ENCODE results near the gene IFT81. TPM values are rescaled to one million over a fixed set of nuclear protein-coding genes. Genes with fewer than 3 reads are reported as not detected.
"Not testable (repeated sequence)": the region's sequence is repeated elsewhere in the genome, so short reads cannot be mapped to it uniquely, and the experiment has no call there.

Gene IFT81
- total and polyA plus RNA-seq, 5 donors from 2014 or later: 0.10 to 0.91 (median 0.14) TPM; not detected in 1

GRCh38 chr12:110109837-110110535 lies 14.2 kb upstream of the IFT81 start:
- Mint-ChIP-seq H3K4me3 (no peak overlapping the region), H3K4me1 (peaks cover 0 to 3% (median 0%) of the 10 kb centered on the region in 4 donors), H3K27me3 (peaks cover 10% of the 10 kb centered on the region), H3K36me3 (no peaks in the 10 kb centered on the region), H3K9me3 (peaks cover 0 to 3% (median 0%) of the 10 kb centered on the region in 7 donors), H3K27ac (no peak overlapping the region)
- Histone ChIP-seq H3K27me3 (ENCODE audit: control insufficient read depth, insufficient read depth, low read length) (peaks cover 5% of the 10 kb centered on the region), H3K36me3 (ENCODE audit: control insufficient read depth, insufficient read depth, low read length) (no peaks in the 10 kb centered on the region), H3K4me3 (ENCODE audit: low read depth, low read length) (no peak overlapping the region), H3K9me3 (ENCODE audit: control insufficient read depth in 2 of 2, low read length in 2 of 2) (no peaks in the 10 kb centered on the region), H3K4me1 (ENCODE audit: control insufficient read depth, insufficient read depth, low read length, poor library complexity, severe bottlenecking) (no peaks in the 10 kb centered on the region), H3K27ac (ENCODE audit: insufficient read depth, low read length, poor library complexity, severe bottlenecking) (no peak overlapping the region)
- DNase-seq (no peak), ATAC-seq (ENCODE audit: low read depth in 2 of 2) (no peak)

GRCh38 chr12:110111476-110112334 lies 12.5 kb upstream of the IFT81 start:
- Mint-ChIP-seq H3K4me1 (peaks cover 0 to 3% (median 0%) of the 10 kb centered on the region in 4 donors), H3K27me3 (peaks cover 15% of the 10 kb centered on the region), H3K4me3 (no peak overlapping the region), H3K27ac (no peak overlapping the region), H3K9me3 (peaks cover 0 to 3% (median 0%) of the 10 kb centered on the region in 7 donors), H3K36me3 (no peaks in the 10 kb centered on the region)
- no peak for DNase-seq
- Histone ChIP-seq H3K4me3 (ENCODE audit: low read depth, low read length) (no peak overlapping the region), H3K4me1 (ENCODE audit: control insufficient read depth, insufficient read depth, low read length, poor library complexity, severe bottlenecking) (no peaks in the 10 kb centered on the region), H3K27me3 (ENCODE audit: control insufficient read depth, insufficient read depth, low read length) (peaks cover 5% of the 10 kb centered on the region), H3K36me3 (ENCODE audit: control insufficient read depth, insufficient read depth, low read length) (no peaks in the 10 kb centered on the region), H3K9me3 (ENCODE audit: control insufficient read depth in 2 of 2, low read length in 2 of 2) (no peaks in the 10 kb centered on the region), H3K27ac (ENCODE audit: insufficient read depth, low read length, poor library complexity, severe bottlenecking) (no peak overlapping the region)
- ATAC-seq (ENCODE audit: low read depth in 2 of 2): no peak

- Mint-ChIP-seq H3K27ac (no peak overlapping the region), H3K4me1 (peaks cover 0 to 3% (median 0%) of the 10 kb centered on the region in 4 donors)
- no peaks in the 10 kb centered on the region for H3K9me3 ChIP-seq (ENCODE audit: control insufficient read depth in 2 of 2, low read length in 2 of 2)
These were observed 11.9 kb upstream of the IFT81 start for GRCh38 chr12:110112335-110112660.

DNA sequence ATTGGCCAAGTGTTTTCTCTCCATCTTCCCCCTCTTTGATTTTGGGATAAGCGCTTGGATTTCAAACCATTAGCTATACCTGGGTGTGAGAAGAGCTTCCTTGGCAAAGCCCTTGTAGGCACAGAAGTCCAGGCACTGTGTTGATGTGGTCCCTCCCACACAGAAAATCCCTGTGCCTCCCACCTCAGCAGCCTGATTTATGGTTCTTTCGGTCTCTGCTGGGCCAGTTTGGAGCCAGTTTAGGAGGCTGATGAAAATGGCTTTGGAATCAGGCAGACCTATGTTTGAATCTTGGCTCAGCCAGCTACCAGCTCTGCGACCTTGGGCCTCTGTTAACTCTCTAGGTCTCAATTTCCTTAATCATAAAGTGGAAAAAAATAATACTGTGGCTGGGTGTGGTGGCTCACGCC lies 9.6 kb upstream of the IFT81 start:
- H3K4me1 Mint-ChIP-seq: peaks cover 0 to 3% (median 0%) of the 10 kb centered on the region in 4 donors
- no peak overlapping the region for H3K4me3 ChIP-seq (ENCODE audit: low read depth, low read length)
- H3K27ac ChIP-seq (ENCODE audit: insufficient read depth, low read length, poor library complexity, severe bottlenecking): no peak overlapping the region

More at GRCh38 chr12:110112335-110112660, 11.9 kb upstream of the IFT81 start:
- H3K4me1 ChIP-seq (ENCODE audit: control insufficient read depth, insufficient read depth, low read length, poor library complexity, severe bottlenecking): no peaks in the 10 kb centered on the region
- peaks cover 5% of the 10 kb centered on the region for H3K27me3 ChIP-seq (ENCODE audit: control insufficient read depth, insufficient read depth, low read length)
- no peak for ATAC-seq (ENCODE audit: low read depth in 2 of 2)
- no peaks in the 10 kb centered on the region for H3K36me3 ChIP-seq (ENCODE audit: control insufficient read depth, insufficient read depth, low read length)
- no peak overlapping the region for H3K4me3 Mint-ChIP-seq
- DNase-seq: no peak
- no peaks in the 10 kb centered on the region for H3K36me3 Mint-ChIP-seq
- peaks cover 0 to 3% (median 0%) of the 10 kb centered on the region in 7 donors for H3K9me3 Mint-ChIP-seq
- H3K4me3 ChIP-seq (ENCODE audit: low read depth, low read length): no peak overlapping the region
- peaks cover 15% of the 10 kb centered on the region for H3K27me3 Mint-ChIP-seq
- H3K27ac ChIP-seq (ENCODE audit: insufficient read depth, low read length, poor library complexity, severe bottlenecking): no peak overlapping the region

DNA sequence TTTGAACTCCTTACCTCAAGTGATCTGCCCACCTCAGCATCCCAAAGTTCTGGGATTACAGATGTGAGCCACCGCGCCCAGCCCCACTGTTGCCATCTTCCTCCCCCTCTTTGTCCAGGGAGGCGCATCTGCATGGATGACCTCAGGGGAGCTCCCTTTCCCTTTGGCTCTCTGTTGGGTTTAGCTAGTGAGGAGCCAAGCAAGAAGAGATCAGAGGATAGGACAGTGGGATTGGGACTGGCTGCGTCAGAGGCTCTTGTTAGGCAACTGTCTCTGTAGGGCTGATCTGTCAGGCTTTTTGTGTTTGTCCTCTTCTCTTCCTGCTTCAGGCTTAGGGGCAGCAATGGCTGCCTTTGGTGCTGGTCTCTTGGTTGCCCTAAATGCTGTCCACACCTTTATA lies 8.5 kb upstream of the IFT81 start:
- ATAC-seq (ENCODE audit: low read depth in 2 of 2): no peak
- no peak overlapping the region for H3K27ac Mint-ChIP-seq

More for the DNA sequence above, 9.6 kb upstream of the IFT81 start:
- DNase-seq: no peak
- H3K27me3 Mint-ChIP-seq: peaks cover 35% of the 10 kb centered on the region
- peaks cover 0 to 3% (median 0%) of the 10 kb centered on the region in 7 donors for H3K9me3 Mint-ChIP-seq
- H3K9me3 ChIP-seq (ENCODE audit: control insufficient read depth in 2 of 2, low read length in 2 of 2): no peaks in the 10 kb centered on the region
- no peak for ATAC-seq (ENCODE audit: low read depth in 2 of 2)
- H3K36me3 ChIP-seq (ENCODE audit: control insufficient read depth, insufficient read depth, low read length): no peaks in the 10 kb centered on the region
- no peak overlapping the region for H3K4me3 Mint-ChIP-seq
- H3K27me3 ChIP-seq (ENCODE audit: control insufficient read depth, insufficient read depth, low read length): peaks cover 7% of the 10 kb centered on the region
- no peaks in the 10 kb centered on the region for H3K4me1 ChIP-seq (ENCODE audit: control insufficient read depth, insufficient read depth, low read length, poor library complexity, severe bottlenecking)
- H3K36me3 Mint-ChIP-seq: no peaks in the 10 kb centered on the region
- peak overlapping the region in 1 of 3 donors; percentile 26 for H3K27ac Mint-ChIP-seq

DNA sequence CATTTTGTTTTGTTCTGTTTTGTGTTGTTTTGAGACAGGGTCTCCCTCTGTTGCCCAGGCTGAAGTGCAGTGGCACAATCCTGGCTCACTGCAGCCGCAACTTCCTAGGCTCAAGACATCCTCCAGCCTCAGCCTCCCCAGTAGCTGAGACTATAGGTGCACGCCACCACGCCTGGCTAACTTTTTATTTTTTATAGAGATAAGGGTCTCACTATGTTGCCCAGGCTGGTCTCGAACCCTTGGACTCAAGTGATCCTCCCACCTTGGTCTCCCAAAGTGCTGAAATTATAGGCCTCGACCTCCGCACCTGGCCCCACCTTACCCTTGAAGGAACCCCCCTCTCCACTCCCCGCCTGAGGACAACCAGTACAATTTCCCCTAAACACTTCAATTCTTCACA lies 7.5 kb upstream of the IFT81 start:
- no peaks in the 10 kb centered on the region for H3K36me3 ChIP-seq (ENCODE audit: control insufficient read depth, insufficient read depth, low read length)
- H3K27ac ChIP-seq (ENCODE audit: insufficient read depth, low read length, poor library complexity, severe bottlenecking): no peak overlapping the region
- no peak for ATAC-seq (ENCODE audit: low read depth in 2 of 2)
- DNase-seq: no peak
- H3K4me3 Mint-ChIP-seq: no peak overlapping the region
- no peaks in the 10 kb centered on the region for H3K4me1 Mint-ChIP-seq
- peaks cover 42% of the 10 kb centered on the region for H3K27me3 Mint-ChIP-seq
- H3K9me3 Mint-ChIP-seq: no peaks in the 10 kb centered on the region
- no peak overlapping the region for H3K4me3 ChIP-seq (ENCODE audit: low read depth, low read length)
- peaks cover 4% of the 10 kb centered on the region for H3K27me3 ChIP-seq (ENCODE audit: control insufficient read depth, insufficient read depth, low read length)
- no peaks in the 10 kb centered on the region for H3K4me1 ChIP-seq (ENCODE audit: control insufficient read depth, insufficient read depth, low read length, poor library complexity, severe bottlenecking)
- H3K27ac Mint-ChIP-seq: no peak overlapping the region
- no peaks in the 10 kb centered on the region for H3K36me3 Mint-ChIP-seq
- H3K9me3 ChIP-seq (ENCODE audit: control insufficient read depth in 2 of 2, low read length in 2 of 2): no peaks in the 10 kb centered on the region

More for the DNA sequence above, 8.5 kb upstream of the IFT81 start:
- H3K4me3 Mint-ChIP-seq: no peak overlapping the region
- no peak overlapping the region for H3K27ac ChIP-seq (ENCODE audit: insufficient read depth, low read length, poor library complexity, severe bottlenecking)
- H3K9me3 ChIP-seq (ENCODE audit: control insufficient read depth in 2 of 2, low read length in 2 of 2): no peaks in the 10 kb centered on the region
- peaks cover 4% of the 10 kb centered on the region for H3K27me3 ChIP-seq (ENCODE audit: control insufficient read depth, insufficient read depth, low read length)
- no peak overlapping the region for H3K4me3 ChIP-seq (ENCODE audit: low read depth, low read length)
- H3K4me1 ChIP-seq (ENCODE audit: control insufficient read depth, insufficient read depth, low read length, poor library complexity, severe bottlenecking): no peaks in the 10 kb centered on the region
- peaks cover 35% of the 10 kb centered on the region for H3K27me3 Mint-ChIP-seq
- no peaks in the 10 kb centered on the region for H3K36me3 Mint-ChIP-seq
- H3K36me3 ChIP-seq (ENCODE audit: control insufficient read depth, insufficient read depth, low read length): no peaks in the 10 kb centered on the region
- no peaks in the 10 kb centered on the region for H3K9me3 Mint-ChIP-seq
- H3K4me1 Mint-ChIP-seq: no peaks in the 10 kb centered on the region
- DNase-seq: no peak

- H3K27ac ChIP-seq (ENCODE audit: insufficient read depth, low read length, poor library complexity, severe bottlenecking); H3K9me3 ChIP-seq (ENCODE audit: control insufficient read depth in 2 of 2, low read length in 2 of 2); H3K27me3 ChIP-seq (ENCODE audit: control insufficient read depth, insufficient read depth, low read length); H3K36me3 ChIP-seq (ENCODE audit: control insufficient read depth, insufficient read depth, low read length); DNase-seq; H3K27ac Mint-ChIP-seq; H3K4me1 Mint-ChIP-seq; H3K4me3 ChIP-seq (ENCODE audit: low read depth, low read length); H3K9me3 Mint-ChIP-seq; H3K4me1 ChIP-seq (ENCODE audit: control insufficient read depth, insufficient read depth, low read length, poor library complexity, severe bottlenecking); H3K36me3 Mint-ChIP-seq; H3K4me3 Mint-ChIP-seq; ATAC-seq (ENCODE audit: low read depth in 2 of 2): not testable (repeated sequence)
- H3K27me3 Mint-ChIP-seq: peaks cover 45% of the 10 kb centered on the region
These were observed 6.9 kb upstream of the IFT81 start for GRCh38 chr12:110117210-110117609.

All from CD4-positive, CD25-positive, alpha-beta regulatory T cell (primary cell).